ENCODE measurements around the gene PLN. TPM values are rescaled to one million over a fixed set of nuclear protein-coding genes. Genes with fewer than 3 reads are reported as not detected.

The PLN gene
- total RNA-seq, 1 experiment from 2014 or later = not detected

- ChIA-PET POLR2A (no interaction called here), CTCF (interaction anchor here (1.0 kb wide), 1 partner anchor 16 kb away, joined by 3 read pairs; no protein-coding TSS in a partner anchor)
- peaks cover 8% of the 10 kb centered on the region for H3K9me3 Mint-ChIP-seq
- no peak overlapping the region for H3K4me3 Mint-ChIP-seq
- DNase-seq (ENCODE audit: low spot score) = no peak
- H3K27ac Mint-ChIP-seq = no peak overlapping the region
- peaks cover 25% of the 10 kb centered on the region for H3K4me1 Mint-ChIP-seq
- 0 out of 2 replicates have a peak, but pooled peaks cover under 1% of the 10 kb centered on the region for H3K36me3 Mint-ChIP-seq
- TF ChIP-seq SMAD4 (CRISPR knock-in tag; IDR thresholded peaks at IDR 0.05) = no peak
- no peak for TF ChIP-seq PRDM15 (CRISPR knock-in tag; IDR thresholded peaks at IDR 0.05)
- no peak for TF ChIP-seq TEAD4 (CRISPR knock-in tag; IDR thresholded peaks at IDR 0.05)
- H3K27me3 Mint-ChIP-seq (ENCODE audit: low read depth) = no peaks in the 10 kb centered on the region
- ATAC-seq = no peak
These were observed 48.8 kb downstream of the PLN start for GRCh38 chr6:118596774-118597320.

GRCh38 chr6:118597636-118598035 lies 49.5 kb downstream of the PLN start:
- CTCF ChIA-PET = interaction anchor here (0.8 to 1.0 kb wide), 3 partner anchors 17 to 177 kb away, joined by 3 read pairs; no protein-coding TSS in a partner anchor
- H3K27me3 Mint-ChIP-seq (ENCODE audit: low read depth) = no peaks in the 10 kb centered on the region

More at GRCh38 chr6:118597636-118598035, 49.5 kb downstream of the PLN start:
- H3K4me3 Mint-ChIP-seq = no peak overlapping the region
- no peak overlapping the region for H3K27ac Mint-ChIP-seq
- H3K4me1 Mint-ChIP-seq = peaks cover 25% of the 10 kb centered on the region
- TF ChIP-seq MXD4 (CRISPR knock-in tag; IDR thresholded peaks at IDR 0.05; ENCODE audit: borderline replicate concordance) (no peak), ATF2 (CRISPR knock-in tag; IDR thresholded peaks at IDR 0.05; ENCODE audit: borderline replicate concordance, low read depth) (no peak), TEAD1 (CRISPR knock-in tag; IDR thresholded peaks at IDR 0.05) (no peak), FOXP4 (CRISPR knock-in tag; IDR thresholded peaks at IDR 0.05) (no peak), MYBL2 (CRISPR knock-in tag; IDR thresholded peaks at IDR 0.05) (no peak), ZNF232 (CRISPR knock-in tag; IDR thresholded peaks at IDR 0.05) (no peak), TEAD4 (CRISPR knock-in tag; IDR thresholded peaks at IDR 0.05) (no peak), STAT6 (CRISPR knock-in tag; conservative IDR thresholded peaks at IDR 0.05; ENCODE audit: low read depth) (no peak), ZNF317 (CRISPR knock-in tag; IDR thresholded peaks at IDR 0.05; ENCODE audit: borderline replicate concordance, low read depth) (no peak), HMGXB4 (CRISPR knock-in tag; IDR thresholded peaks at IDR 0.05) (no peak), KAT7 (CRISPR knock-in tag; IDR thresholded peaks at IDR 0.05; ENCODE audit: borderline replicate concordance) (no peak), TCF7 (CRISPR knock-in tag; IDR thresholded peaks at IDR 0.05; ENCODE audit: low read depth) (no peak), SP1 (CRISPR knock-in tag; conservative IDR thresholded peaks at IDR 0.05) (no peak), CDX4 (CRISPR knock-in tag; IDR thresholded peaks at IDR 0.05; ENCODE audit: borderline replicate concordance) (no peak), ZNF512 (CRISPR knock-in tag; IDR thresholded peaks at IDR 0.05; ENCODE audit: borderline replicate concordance) (no peak)
- ATAC-seq (peak; percentile 47; the same call in 1 of the 2 replicates), DNase-seq (ENCODE audit: low spot score) (no peak)
- POLR2A ChIA-PET = no interaction called here
- H3K9me3 Mint-ChIP-seq = peaks cover 16% of the 10 kb centered on the region
- peaks cover 8% of the 10 kb centered on the region for H3K36me3 Mint-ChIP-seq

Data from WTC11 (cell line).